ENCODE data around the gene CCDC190.

- TF ChIP-seq EZH2phosphoT487 (IDR thresholded peaks at IDR 0.05; ENCODE audit: insufficient read depth, low read depth), result no peak
- TF ChIP-seq EZH2 (IDR thresholded peaks at IDR 0.05; ENCODE audit: insufficient read depth, poor library complexity, severe bottlenecking), result no peak
Measured at GRCh38 chr1:162906485-162906884, 45.5 kb upstream of the CCDC190 start.

Measured in GM23248 (cell line).